GF-D8 (cell line): Measurements from ENCODE around the gene NDUFB4.
"Not testable (repeated sequence)": the region's sequence is repeated elsewhere in the genome, so short reads cannot be mapped to it uniquely, and the experiment has no call there.

Source experiments
- DNase-seq: peaks from one replicate; lab custom pipeline; 2025; lab: John Stamatoyannopoulos, UW

The NDUFB4 gene

GRCh38 chr3:120569222-120570057 lies 26.7 kb upstream of the NDUFB4 start:
- DNase-seq, result no peak

GRCh38 chr3:120572027-120572426 lies 24.1 kb upstream of the NDUFB4 start:
- DNase-seq, result no peak

GRCh38 chr3:120587332-120587975 lies 8.7 kb upstream of the NDUFB4 start:
- DNase-seq, result no peak

GRCh38 chr3:120595788-120596115 lies 384 bp upstream of the NDUFB4 start:
- DNase-seq, result no peak

GRCh38 chr3:120596853-120597223 lies 702 bp downstream of the NDUFB4 start:
- no peak for DNase-seq

GRCh38 chr3:120597445-120598049 lies 1.4 kb downstream of the NDUFB4 start:
- no peak for DNase-seq

GRCh38 chr3:120599211-120599610 lies 3.1 kb downstream of the NDUFB4 start:
- no peak for DNase-seq

- DNase-seq, result no peak
Observed at GRCh38 chr3:120601554-120601953, 5.4 kb downstream of the NDUFB4 start.

GRCh38 chr3:120602682-120603081 lies 6.5 kb downstream of the NDUFB4 start:
- DNase-seq, result no peak

- DNase-seq, result no peak
Observed at GRCh38 chr3:120604382-120604781, 8.2 kb downstream of the NDUFB4 start.

GRCh38 chr3:120604784-120605183 lies 8.6 kb downstream of the NDUFB4 start:
- DNase-seq, result no peak

- no peak for DNase-seq
Observed at GRCh38 chr3:120608506-120608905, 12.4 kb downstream of the NDUFB4 start.

GRCh38 chr3:120614765-120615164 lies 18.6 kb downstream of the NDUFB4 start:
- DNase-seq, result no peak

GRCh38 chr3:120615847-120616609 lies 19.9 kb downstream of the NDUFB4 start:
- DNase-seq, result peak; percentile 42

- not testable (repeated sequence) for DNase-seq
Observed at GRCh38 chr3:120616745-120617144, 20.6 kb downstream of the NDUFB4 start.

GRCh38 chr3:120622457-120622856 lies 26.3 kb downstream of the NDUFB4 start:
- no peak for DNase-seq

GRCh38 chr3:120622870-120623726 lies 27.0 kb downstream of the NDUFB4 start:
- no peak for DNase-seq

- no peak for DNase-seq
Observed at GRCh38 chr3:120623727-120624093, 27.6 kb downstream of the NDUFB4 start.

GRCh38 chr3:120625159-120625586 lies 29.0 kb downstream of the NDUFB4 start:
- no peak for DNase-seq

- no peak for DNase-seq
Observed at GRCh38 chr3:120634539-120634938, 38.4 kb downstream of the NDUFB4 start.

GRCh38 chr3:120636795-120637401 lies 40.8 kb downstream of the NDUFB4 start:
- no peak for DNase-seq
